Muscle layer of colon (tissue), 2 donors: ENCODE data around the gene FYCO1.
"Not testable (repeated sequence)": the region's sequence is repeated elsewhere in the genome, so short reads cannot be mapped to it uniquely, and the experiment has no call there.

ENCODE experiments used
- H3K27ac ChIP-seq: one replicate; pipeline ENCODE4 v1.7.0; 2013; ENCODE audit warnings: low read depth, mild to moderate bottlenecking, low read length, moderate library complexity
- H3K27me3 ChIP-seq, 2 donors: one replicate each; pipeline ENCODE4 v1.7.0; 2013; ENCODE audit warnings: low read length in 2 of 2, mild to moderate bottlenecking in 2 of 2; ENCODE audit not compliant: insufficient read depth in 2 of 2, control insufficient read depth in 1 of 2
- H3K36me3 ChIP-seq: one replicate; pipeline ENCODE4 v1.7.0; 2013; ENCODE audit warnings: mild to moderate bottlenecking, low read length; ENCODE audit not compliant: insufficient read depth
- H3K4me1 ChIP-seq: one replicate; pipeline ENCODE4 v1.7.0; 2013; ENCODE audit warnings: mild to moderate bottlenecking, low read length; ENCODE audit not compliant: insufficient read depth
- H3K4me3 ChIP-seq, 2 donors: one replicate each; pipeline ENCODE4 v1.7.0; 2013; ENCODE audit warnings: low read length in 2 of 2, low read depth in 1 of 2, mild to moderate bottlenecking in 1 of 2, moderate library complexity in 1 of 2
- H3K9ac ChIP-seq: one replicate; pipeline ENCODE4 v1.7.0; 2013; ENCODE audit warnings: low read length
- H3K9me3 ChIP-seq: one replicate; pipeline ENCODE4 v1.7.0; 2013; ENCODE audit warnings: mild to moderate bottlenecking, low read length
- donor health status: abdominal sarcoma.
- donor health status: Adenocarcinoma of cecum.

Gene FYCO1

GRCh38 chr3:45995236-45996192 is at the start of gene FYCO1:
FYCO1 (minus strand) TSS chr3:45995824; CDS start chr3:45984910, 10,914 bp downstream.
- H3K36me3 ChIP-seq, result no peaks in the 10 kb centered on the region
- no peaks in the 10 kb centered on the region for H3K9me3 ChIP-seq
- no peaks in the 10 kb centered on the region for H3K27me3 ChIP-seq
- H3K9ac ChIP-seq, result peak within 1 kb of the TSS; percentile 70
- H3K4me1 ChIP-seq, result peaks cover 40% of the 10 kb centered on the region
- H3K27ac ChIP-seq, result peak within 1 kb of the TSS; percentile 75
- peak within 1 kb of the TSS; percentile 71 to 89 for H3K4me3 ChIP-seq

GRCh38 chr3:46038916-46039315 is 43.3 kb upstream of the FYCO1 start:
- H3K9ac ChIP-seq, result no peak overlapping the region
- H3K4me3 ChIP-seq, result no peak overlapping the region
- H3K27ac ChIP-seq, result no peak overlapping the region
- H3K27me3 ChIP-seq, result no peaks in the 10 kb centered on the region
- no peaks in the 10 kb centered on the region for H3K9me3 ChIP-seq
- no peaks in the 10 kb centered on the region for H3K36me3 ChIP-seq
- no peaks in the 10 kb centered on the region for H3K4me1 ChIP-seq

GRCh38 chr3:46038071-46038470 is 42.4 kb upstream of the FYCO1 start:
- not testable (repeated sequence) for H3K36me3 ChIP-seq, H3K9me3 ChIP-seq, H3K4me3 ChIP-seq, H3K27ac ChIP-seq, H3K27me3 ChIP-seq, H3K4me1 ChIP-seq, H3K9ac ChIP-seq

- Histone ChIP-seq H3K27me3 (no peaks in the 10 kb centered on the region), H3K36me3 (no peaks in the 10 kb centered on the region), H3K27ac (no peak overlapping the region), H3K9ac (no peak overlapping the region), H3K9me3 (no peaks in the 10 kb centered on the region), H3K4me3 (no peak overlapping the region), H3K4me1 (no peaks in the 10 kb centered on the region)
These were observed 40.6 kb upstream of the FYCO1 start for GRCh38 chr3:46036191-46036590.

GRCh38 chr3:46031747-46032146 is 36.1 kb upstream of the FYCO1 start:
- no peak overlapping the region for H3K4me3 ChIP-seq
- H3K36me3 ChIP-seq, result no peaks in the 10 kb centered on the region
- no peak overlapping the region for H3K9ac ChIP-seq
- H3K9me3 ChIP-seq, result no peaks in the 10 kb centered on the region
- H3K27me3 ChIP-seq, result no peaks in the 10 kb centered on the region
- H3K4me1 ChIP-seq, result no peaks in the 10 kb centered on the region
- no peak overlapping the region for H3K27ac ChIP-seq

GRCh38 chr3:46031269-46031668 is 35.6 kb upstream of the FYCO1 start:
- Histone ChIP-seq H3K4me1 (no peaks in the 10 kb centered on the region), H3K9ac (no peak overlapping the region), H3K4me3 (no peak overlapping the region), H3K27me3 (no peaks in the 10 kb centered on the region), H3K36me3 (no peaks in the 10 kb centered on the region), H3K27ac (no peak overlapping the region), H3K9me3 (no peaks in the 10 kb centered on the region)

- Histone ChIP-seq H3K4me3 (no peak overlapping the region), H3K4me1 (no peaks in the 10 kb centered on the region), H3K27me3 (no peaks in the 10 kb centered on the region), H3K9me3 (no peaks in the 10 kb centered on the region), H3K9ac (no peak overlapping the region), H3K36me3 (no peaks in the 10 kb centered on the region), H3K27ac (no peak overlapping the region)
These were observed 35.0 kb upstream of the FYCO1 start for GRCh38 chr3:46030626-46031025.

- H3K27ac ChIP-seq, result no peak overlapping the region
- no peak overlapping the region for H3K4me3 ChIP-seq
- H3K27me3 ChIP-seq, result no peaks in the 10 kb centered on the region
- H3K4me1 ChIP-seq, result no peaks in the 10 kb centered on the region
- no peaks in the 10 kb centered on the region for H3K9me3 ChIP-seq
- no peak overlapping the region for H3K9ac ChIP-seq
- no peaks in the 10 kb centered on the region for H3K36me3 ChIP-seq
These were observed 34.4 kb upstream of the FYCO1 start for GRCh38 chr3:46029953-46030543.

- Histone ChIP-seq H3K27me3 (no peaks in the 10 kb centered on the region), H3K4me3 (no peak overlapping the region), H3K36me3 (no peaks in the 10 kb centered on the region), H3K9ac (no peak overlapping the region), H3K27ac (no peak overlapping the region), H3K9me3 (no peaks in the 10 kb centered on the region), H3K4me1 (no peaks in the 10 kb centered on the region)
These were observed 32.2 kb upstream of the FYCO1 start for GRCh38 chr3:46027736-46028397.

- Histone ChIP-seq H3K27ac (no peak within 1 kb of the TSS), H3K27me3 (no peaks in the 10 kb centered on the region), H3K4me3 (no peak within 1 kb of the TSS), H3K9me3 (no peaks in the 10 kb centered on the region), H3K4me1 (no peaks in the 10 kb centered on the region), H3K9ac (no peak within 1 kb of the TSS), H3K36me3 (no peaks in the 10 kb centered on the region)
These were observed 31.5 kb upstream of the FYCO1 start, which contains the start of gene XCR1 for GRCh38 chr3:46027021-46027705. XCR1 (minus strand) TSS chr3:46027483; CDS start chr3:46021947, 5,536 bp downstream.

GRCh38 chr3:46025139-46025538 is 29.5 kb upstream of the FYCO1 start:
- Histone ChIP-seq H3K4me1 (no peaks in the 10 kb centered on the region), H3K27me3 (no peaks in the 10 kb centered on the region), H3K4me3 (no peak overlapping the region)

More at GRCh38 chr3:46025139-46025538, 29.5 kb upstream of the FYCO1 start:
- Histone ChIP-seq H3K9ac (no peak overlapping the region), H3K36me3 (no peaks in the 10 kb centered on the region), H3K9me3 (no peaks in the 10 kb centered on the region), H3K27ac (no peak overlapping the region)
